Colonic mucosa (tissue), 4 donors: ENCODE data around the gene PARM1. TPM values are rescaled to one million over a fixed set of nuclear protein-coding genes. Genes with fewer than 3 reads are reported as not detected.

ENCODE experiments used
- DNase-seq: peaks from one replicate; pipeline ENCODE4 v3.0.0-alpha.2; 2020
- H3K27ac ChIP-seq: fragments of 200-600 bp; one replicate; pipeline ENCODE4 v1.8.0; 2021
- H3K27me3 ChIP-seq: fragments of 200-600 bp; one replicate; pipeline ENCODE4 v1.8.0; 2021
- H3K36me3 ChIP-seq: fragments of 200-600 bp; one replicate; pipeline ENCODE4 v1.8.0; 2021
- H3K4me1 ChIP-seq: fragments of 200-600 bp; one replicate; pipeline ENCODE4 v1.8.0; 2021; ENCODE audit warnings: mild to moderate bottlenecking
- H3K4me3 ChIP-seq: fragments of 200-600 bp; one replicate; pipeline ENCODE4 v1.8.0; 2021
- H3K9ac ChIP-seq, 2 donors: one replicate each; pipeline ENCODE4 v1.7.0; 2013; ENCODE audit warnings: control low read depth in 2 of 2, low read depth in 2 of 2, low read length in 2 of 2
- H3K9me3 ChIP-seq: fragments of 200-600 bp; one replicate; pipeline ENCODE4 v1.8.0; 2021
- CTCF ChIP-seq: fragments of 200-600 bp; IDR thresholded peaks from one replicate; pipeline ENCODE4 v1.8.0; 2022; ENCODE audit warnings: antibody characterized with exemption, mild to moderate bottlenecking
- intact Hi-C: fragments of 100-400 bp; cut with DNase I; formaldehyde crosslinking; loops from one replicate; pipeline ENCODE4 v1.14.1; 2022
- total RNA-seq, 2 donors: library from RNA; stranded (reverse); fragmentation: NEBNext Ultra II Directional in 1 of 2; extraction: Animal tissue kit (Norgen Biotek cat#: 25700) in 1 of 2; gene quantifications; one replicate each; pipeline ENCODE4 v1.2.1, GENCODE V29; 2021
- donor health status: healthy.
- donor health status: DM: no; HTN: no; CAD: no.
- donor health status: DM: no; HTN: no; CAD: no.

The PARM1 gene
- total RNA-seq, 2 donors from 2014 or later = 165 to 280 TPM

GRCh38 chr4:74906771-74907170, 26.1 kb upstream of the PARM1 start:
- no peaks in the 10 kb centered on the region for H3K4me1 ChIP-seq
- no peaks in the 10 kb centered on the region for H3K36me3 ChIP-seq
- H3K9ac ChIP-seq = no peak overlapping the region
- no peaks in the 10 kb centered on the region for H3K27me3 ChIP-seq
- no peak for DNase-seq
- intact Hi-C loops = no loop called here
- H3K27ac ChIP-seq = no peak overlapping the region
- H3K4me3 ChIP-seq = no peak overlapping the region
- TF ChIP-seq CTCF = no peak
- H3K9me3 ChIP-seq = no peaks in the 10 kb centered on the region

- no peak for DNase-seq
- no peaks in the 10 kb centered on the region for H3K4me1 ChIP-seq
- no peak overlapping the region for H3K9ac ChIP-seq
- no peaks in the 10 kb centered on the region for H3K27me3 ChIP-seq
- no peak overlapping the region for H3K4me3 ChIP-seq
- intact Hi-C loops = no loop called here
- no peak for TF ChIP-seq CTCF
- no peak overlapping the region for H3K27ac ChIP-seq
- no peaks in the 10 kb centered on the region for H3K9me3 ChIP-seq
- H3K36me3 ChIP-seq = no peaks in the 10 kb centered on the region
Observed at GRCh38 chr4:74919783-74920182, 13.1 kb upstream of the PARM1 start.

GRCh38 chr4:74920704-74921103, 12.2 kb upstream of the PARM1 start:
- no peak for DNase-seq
- H3K27ac ChIP-seq = no peak overlapping the region
- no peaks in the 10 kb centered on the region for H3K9me3 ChIP-seq
- no peak overlapping the region for H3K9ac ChIP-seq
- no peaks in the 10 kb centered on the region for H3K27me3 ChIP-seq
- intact Hi-C loops = no loop called here
- no peaks in the 10 kb centered on the region for H3K36me3 ChIP-seq
- TF ChIP-seq CTCF = no peak
- H3K4me1 ChIP-seq = no peaks in the 10 kb centered on the region
- H3K4me3 ChIP-seq = no peak overlapping the region

GRCh38 chr4:74921490-74921889, 11.4 kb upstream of the PARM1 start:
- no peak for DNase-seq

GRCh38 chr4:74926007-74926406, 6.9 kb upstream of the PARM1 start:
- H3K4me1 ChIP-seq = no peaks in the 10 kb centered on the region
- no peak overlapping the region for H3K27ac ChIP-seq
- H3K27me3 ChIP-seq = no peaks in the 10 kb centered on the region
- H3K9ac ChIP-seq = no peak overlapping the region
- H3K4me3 ChIP-seq = no peak overlapping the region
- intact Hi-C loops = no loop called here
- H3K36me3 ChIP-seq = no peaks in the 10 kb centered on the region
- no peak for TF ChIP-seq CTCF
- no peak for DNase-seq
- H3K9me3 ChIP-seq = no peaks in the 10 kb centered on the region

More at GRCh38 chr4:74921490-74921889, 11.4 kb upstream of the PARM1 start:
- Histone ChIP-seq H3K4me3 (no peak overlapping the region), H3K27me3 (no peaks in the 10 kb centered on the region), H3K9me3 (no peaks in the 10 kb centered on the region), H3K4me1 (no peaks in the 10 kb centered on the region), H3K9ac (no peak overlapping the region), H3K36me3 (no peaks in the 10 kb centered on the region), H3K27ac (no peak overlapping the region)
- no peak for TF ChIP-seq CTCF
- intact Hi-C loops = no loop called here

GRCh38 chr4:74930162-74930561, 2.8 kb upstream of the PARM1 start:
- Histone ChIP-seq H3K27me3 (no peaks in the 10 kb centered on the region), H3K4me3 (no peak overlapping the region), H3K4me1 (no peaks in the 10 kb centered on the region), H3K27ac (no peak overlapping the region), H3K9ac (no peak overlapping the region), H3K36me3 (no peaks in the 10 kb centered on the region), H3K9me3 (no peaks in the 10 kb centered on the region)
- intact Hi-C loops = loop anchor here (5.0 to 10.0 kb wide), 2 partner anchors 537 to 565 kb away; no protein-coding TSS in a partner anchor
- TF ChIP-seq CTCF = no peak
- DNase-seq = no peak
